Inflammatory macrophage treated with lipopolysaccharide for 1 hour (primary cell): ENCODE results near the gene UBE3C.
A peak's percentile ranks its signal among the peaks of the same experiment; 100 is the strongest.
"Not testable (repeated sequence)": the region's sequence is repeated elsewhere in the genome, so short reads cannot be mapped to it uniquely, and the experiment has no call there.

Experiments used
- DNase-seq, 2 donors: peaks; one replicate each; pipeline ENCODE4 v3.0.0-alpha.2; 2020 to 2022

Gene UBE3C

DNA sequence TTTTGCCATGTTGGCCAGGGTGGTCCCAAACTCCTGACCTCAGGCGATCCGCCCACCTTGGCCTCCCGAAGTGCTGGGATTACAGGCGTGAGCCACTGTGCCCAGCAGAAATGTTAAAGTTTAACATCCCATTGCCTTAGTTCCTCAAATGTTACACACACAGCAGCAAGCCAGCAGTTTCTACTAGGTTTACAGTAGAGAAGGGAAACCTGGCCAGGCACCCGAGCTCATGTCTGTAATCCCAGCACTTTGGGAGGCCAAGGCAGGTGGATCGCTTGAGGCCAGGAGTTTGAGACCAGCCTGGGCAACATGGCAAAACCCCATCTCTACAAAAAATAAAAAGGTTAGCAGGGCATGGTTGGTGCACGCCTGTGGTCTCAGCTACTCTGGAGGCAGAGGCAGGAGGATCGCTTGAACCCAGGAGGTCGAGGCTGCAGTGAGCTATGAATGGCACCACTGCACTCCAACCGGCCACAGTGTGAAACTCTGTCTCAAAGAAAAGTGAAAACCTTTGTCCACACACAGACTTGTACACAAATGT is 135.4 kb downstream of the UBE3C start:
- peak; percentile 35 to 72 for DNase-seq

DNA sequence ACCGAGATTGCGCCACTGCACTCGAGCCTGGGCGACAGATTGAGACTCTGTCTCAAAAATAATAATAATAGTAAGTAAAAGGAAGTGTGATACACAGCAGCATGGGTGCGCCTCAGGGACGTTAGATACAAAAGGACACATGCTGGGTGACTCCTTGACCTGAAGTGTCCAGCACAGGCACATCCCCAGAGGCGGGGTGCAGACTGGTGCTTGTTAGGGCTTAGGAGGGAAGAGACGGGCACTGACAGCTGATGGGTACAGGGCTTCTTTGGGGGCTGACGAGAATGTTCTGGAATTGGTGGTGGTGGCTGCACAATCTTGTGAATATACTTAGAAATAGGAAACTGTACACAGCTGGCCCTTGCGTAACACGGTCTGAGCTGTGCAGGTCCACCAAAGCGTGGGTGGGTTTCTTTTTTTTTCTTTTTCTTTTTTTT is 136.3 kb downstream of the UBE3C start:
- peak; percentile 69 for DNase-seq

DNA sequence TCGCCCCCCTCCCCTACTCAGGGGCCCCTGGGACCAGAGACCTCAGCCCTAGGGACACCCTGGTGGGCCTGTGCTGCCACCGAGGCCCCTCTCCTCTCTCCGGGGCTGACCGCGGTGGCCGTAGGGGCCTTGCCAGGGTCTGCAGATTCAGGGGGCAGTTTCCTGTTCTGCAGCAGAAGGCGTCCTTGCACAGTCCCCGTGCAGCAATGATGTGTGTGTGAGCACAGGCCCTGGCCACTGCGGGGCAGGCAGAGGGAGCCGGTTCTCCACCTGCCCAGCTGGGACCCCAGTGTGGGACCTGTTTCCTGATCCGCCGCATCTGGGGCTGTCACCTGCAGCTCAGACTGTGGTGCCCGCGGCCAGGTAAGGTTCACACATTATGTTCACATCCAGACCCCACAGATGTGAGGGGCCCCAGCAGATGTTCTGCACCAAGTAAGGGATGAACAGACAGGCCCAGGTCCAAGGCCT is 137.4 kb downstream of the UBE3C start:
- no peak for DNase-seq

DNA sequence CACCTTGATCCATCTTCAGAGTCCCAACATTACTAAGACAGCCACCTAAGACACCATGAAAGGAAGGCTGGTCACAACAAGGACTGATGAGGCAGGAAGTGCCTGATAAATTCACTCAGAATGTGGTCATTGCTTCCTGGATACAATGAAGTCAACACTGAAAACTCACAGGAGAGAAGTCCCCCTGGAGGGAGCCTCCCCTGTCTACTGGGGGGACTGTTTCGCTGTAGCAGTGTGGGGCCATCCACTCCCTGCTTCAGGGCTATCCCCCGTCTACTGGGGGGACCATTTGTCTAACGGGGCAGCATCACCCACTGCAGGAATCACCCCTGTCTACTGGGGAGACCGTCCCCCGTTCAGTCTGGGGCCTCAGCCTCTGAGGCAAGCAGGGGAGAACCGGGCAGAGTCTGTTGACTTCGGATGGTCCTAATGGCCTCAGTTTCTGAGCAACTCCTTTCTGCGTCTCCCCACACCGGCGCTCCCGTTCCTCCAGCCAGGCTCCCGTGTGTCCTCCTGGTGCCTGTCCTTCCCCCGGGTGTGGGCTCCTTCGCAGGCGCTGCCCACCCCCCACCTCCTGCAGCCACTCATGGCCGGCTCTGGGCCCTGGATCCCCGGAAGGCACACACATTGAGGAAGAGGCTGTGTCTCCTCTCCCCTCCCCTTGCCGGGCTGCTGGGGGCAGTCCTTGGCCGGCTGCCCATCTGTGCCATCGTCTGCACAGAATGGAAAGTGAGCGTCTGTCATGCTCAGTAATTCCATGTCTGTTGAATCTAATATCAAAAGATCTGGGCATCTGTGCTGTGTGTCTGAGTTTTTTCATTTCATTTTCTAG is 138.2 kb downstream of the UBE3C start:
- DNase-seq, result peak; percentile 24 to 37

DNA sequence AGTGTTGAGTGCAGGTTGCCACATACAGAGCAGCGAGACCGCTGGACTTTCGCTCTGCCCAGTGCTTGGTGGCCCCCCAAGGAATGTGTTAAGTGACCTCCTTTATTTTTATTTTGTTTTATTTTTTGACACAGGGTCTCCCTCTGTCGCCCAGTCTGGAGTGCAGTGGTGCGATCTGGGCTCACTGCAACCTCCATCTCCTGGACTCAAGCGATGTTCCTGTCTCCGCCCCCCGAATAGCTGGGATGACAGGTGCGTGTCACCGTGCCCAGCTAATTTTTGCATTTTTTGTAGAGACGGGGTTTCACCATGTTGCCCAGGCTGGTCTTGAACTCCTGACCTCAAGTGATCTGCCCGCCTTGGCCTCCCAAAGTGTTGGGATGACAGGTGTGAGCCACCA is 138.8 kb downstream of the UBE3C start:
- not testable (repeated sequence) for DNase-seq

DNA sequence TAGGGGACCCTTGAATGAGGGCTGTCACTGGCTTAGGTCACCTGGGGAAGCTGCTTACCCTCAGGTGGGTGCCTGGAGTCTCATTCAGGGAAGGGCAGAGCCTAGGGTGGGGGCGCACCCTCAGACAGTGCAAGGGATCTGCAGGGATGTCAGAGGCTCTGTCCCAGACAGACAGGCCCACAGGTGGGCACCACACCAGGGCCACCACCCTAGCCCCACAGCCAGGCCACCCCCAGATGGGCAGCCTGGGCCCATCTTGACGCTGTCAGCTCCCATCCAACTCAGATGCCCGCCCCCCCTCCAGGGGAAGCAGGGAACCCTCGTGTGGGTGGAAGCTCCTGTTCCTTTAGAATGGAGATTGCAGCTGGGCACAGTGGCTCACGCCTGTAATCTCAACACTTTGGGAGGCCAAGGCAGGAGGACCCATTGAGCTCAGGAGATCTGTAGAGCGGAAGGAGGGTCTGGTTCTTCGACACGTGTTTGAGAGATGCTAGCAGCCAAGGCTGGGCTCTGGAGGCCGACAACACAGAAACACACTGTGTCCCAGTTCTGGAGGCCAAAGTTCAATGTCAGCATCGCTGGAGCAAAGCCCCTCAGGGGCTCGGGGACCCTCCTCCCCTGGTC is 139.6 kb downstream of the UBE3C start:
- DNase-seq, result no peak

DNA sequence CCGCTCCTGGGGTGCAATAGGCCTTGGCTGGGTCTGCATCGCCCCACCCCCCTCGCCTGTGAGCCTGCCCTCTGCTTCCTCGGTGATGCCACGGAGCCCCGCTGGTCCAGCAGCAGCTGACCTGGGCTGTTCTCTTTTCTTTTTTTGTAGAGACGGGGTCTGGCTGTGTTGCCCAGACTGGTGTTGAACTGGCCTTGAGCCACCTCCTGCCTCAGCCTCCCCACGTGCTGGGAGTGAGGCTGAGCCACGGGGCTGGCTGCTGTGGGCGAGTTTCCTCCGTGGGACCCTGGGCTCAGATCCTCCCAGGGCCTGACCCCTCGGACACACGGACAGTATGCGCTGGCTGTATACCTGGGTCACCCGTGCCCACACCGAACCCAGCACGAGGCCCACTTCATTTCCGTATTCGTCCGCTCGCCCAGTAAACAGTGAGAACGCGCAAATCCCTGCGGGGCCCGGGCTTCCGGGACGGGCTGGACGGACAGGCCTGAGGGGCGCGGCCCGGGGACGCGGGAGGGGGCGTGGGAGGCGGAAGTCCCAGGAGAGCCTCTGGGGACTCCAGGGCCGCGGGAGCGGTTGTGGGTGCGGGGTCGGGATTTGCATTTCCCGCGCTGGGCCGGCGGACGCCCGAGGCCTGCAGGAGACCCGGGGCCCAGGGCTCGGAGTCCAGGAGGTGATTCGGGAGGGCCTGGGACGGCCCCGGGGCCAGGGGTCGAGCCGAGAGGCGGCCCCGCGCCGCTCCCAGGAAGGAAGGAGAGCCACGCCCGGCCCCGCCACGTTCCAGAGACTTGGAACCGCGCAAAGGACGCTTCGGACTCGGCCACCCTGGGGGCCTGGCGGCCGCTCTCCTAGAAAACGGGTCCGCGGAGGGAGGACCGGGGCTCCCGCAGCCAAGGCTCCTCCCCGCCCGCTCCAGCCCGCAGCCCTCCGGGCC is 140.3 kb downstream of the UBE3C start:
- DNase-seq, result peak; percentile 54 to 61

DNA sequence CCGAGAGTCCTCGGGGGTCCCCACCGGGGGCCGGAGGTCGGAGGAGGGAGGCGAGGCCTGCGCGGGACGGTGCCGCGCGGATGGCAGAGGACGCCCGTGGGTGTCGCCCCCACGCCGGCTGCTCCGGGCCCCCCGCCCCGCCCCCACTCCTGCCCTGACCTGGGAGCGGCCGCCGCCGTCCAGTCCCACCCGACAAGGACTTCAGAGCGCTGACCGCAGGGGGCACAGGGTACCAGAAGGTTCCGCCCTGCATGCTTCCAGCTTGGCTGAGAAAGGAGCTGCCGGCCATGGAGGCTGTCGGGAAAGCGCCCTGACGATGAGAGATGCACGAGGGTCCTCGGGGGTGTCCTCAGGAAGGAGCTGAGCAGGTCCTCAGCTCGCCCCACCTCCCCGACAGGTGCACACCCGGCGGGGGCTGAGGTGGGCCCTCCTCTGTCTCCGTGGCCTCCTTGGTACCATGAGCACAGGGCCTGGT is 141.1 kb downstream of the UBE3C start:
- no peak for DNase-seq

DNA sequence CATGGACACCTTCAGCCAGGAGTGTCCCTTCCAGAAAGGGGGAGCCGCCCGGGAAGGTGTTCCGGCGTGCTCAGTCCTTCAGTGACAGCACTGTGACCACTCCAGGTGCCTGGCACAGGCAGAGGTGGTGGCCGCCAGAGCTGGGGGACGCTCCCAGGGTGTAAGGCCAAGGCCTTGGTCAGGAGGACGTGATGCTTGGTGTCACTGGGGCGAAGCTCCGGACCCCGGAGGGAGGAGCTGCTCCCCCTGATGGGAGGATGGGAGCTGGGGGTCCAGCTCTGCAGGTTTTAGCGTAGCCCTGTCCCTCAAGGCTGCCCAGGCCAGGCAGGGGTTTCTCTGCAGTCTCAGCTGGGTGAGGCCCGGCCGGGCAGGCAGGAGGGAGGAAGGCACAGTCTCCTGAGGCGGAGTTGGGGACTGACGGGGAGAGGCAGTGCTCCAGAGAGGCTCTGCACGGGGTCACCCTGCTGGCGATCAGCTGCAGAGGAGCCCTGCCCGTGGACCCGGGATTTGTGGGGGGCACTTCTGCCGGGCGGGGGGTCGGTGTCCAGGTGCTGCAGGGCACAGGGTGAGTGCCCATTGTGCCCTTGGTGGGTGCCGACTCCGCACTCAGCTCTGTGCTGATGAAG is 141.6 kb downstream of the UBE3C start:
- DNase-seq, result no peak

DNA sequence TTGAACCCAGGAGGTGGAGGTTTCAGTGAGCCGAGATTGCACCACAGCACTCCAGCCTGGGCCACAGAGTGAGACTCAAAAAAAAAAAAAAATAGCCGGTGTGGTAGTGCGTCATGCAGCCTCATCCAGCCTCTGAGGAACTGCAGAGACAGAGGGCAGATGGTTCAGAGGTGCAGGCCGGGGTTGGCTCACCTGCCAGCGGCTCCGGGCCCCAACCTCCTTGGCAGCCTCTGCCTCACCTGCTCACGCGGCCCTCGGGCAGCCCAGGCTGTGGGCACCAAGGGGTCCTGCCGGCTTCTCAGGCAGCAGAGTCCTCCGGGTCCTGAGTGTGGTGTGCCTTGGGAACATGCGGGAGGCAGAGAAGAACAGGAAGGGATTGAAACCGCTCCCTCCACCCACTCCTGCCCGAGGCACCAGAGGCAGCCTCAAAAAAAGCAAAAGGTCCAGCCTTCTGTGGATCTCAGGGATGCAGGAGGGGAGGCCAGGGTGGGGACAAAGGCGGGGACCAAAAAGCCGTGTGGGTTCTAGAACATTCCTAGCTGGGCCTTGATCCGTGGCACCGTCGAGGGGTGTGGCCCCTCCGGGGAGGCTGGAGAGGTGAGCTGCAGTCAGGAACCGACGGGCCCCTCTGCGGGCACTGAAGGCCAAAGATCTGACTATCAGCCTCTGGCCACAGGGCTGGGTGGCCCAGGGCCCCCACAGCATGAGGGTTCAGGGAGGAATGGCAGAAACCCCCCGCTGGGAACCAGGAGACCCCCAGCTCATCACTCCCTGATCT is 142.7 kb downstream of the UBE3C start:
- no peak for DNase-seq

DNA sequence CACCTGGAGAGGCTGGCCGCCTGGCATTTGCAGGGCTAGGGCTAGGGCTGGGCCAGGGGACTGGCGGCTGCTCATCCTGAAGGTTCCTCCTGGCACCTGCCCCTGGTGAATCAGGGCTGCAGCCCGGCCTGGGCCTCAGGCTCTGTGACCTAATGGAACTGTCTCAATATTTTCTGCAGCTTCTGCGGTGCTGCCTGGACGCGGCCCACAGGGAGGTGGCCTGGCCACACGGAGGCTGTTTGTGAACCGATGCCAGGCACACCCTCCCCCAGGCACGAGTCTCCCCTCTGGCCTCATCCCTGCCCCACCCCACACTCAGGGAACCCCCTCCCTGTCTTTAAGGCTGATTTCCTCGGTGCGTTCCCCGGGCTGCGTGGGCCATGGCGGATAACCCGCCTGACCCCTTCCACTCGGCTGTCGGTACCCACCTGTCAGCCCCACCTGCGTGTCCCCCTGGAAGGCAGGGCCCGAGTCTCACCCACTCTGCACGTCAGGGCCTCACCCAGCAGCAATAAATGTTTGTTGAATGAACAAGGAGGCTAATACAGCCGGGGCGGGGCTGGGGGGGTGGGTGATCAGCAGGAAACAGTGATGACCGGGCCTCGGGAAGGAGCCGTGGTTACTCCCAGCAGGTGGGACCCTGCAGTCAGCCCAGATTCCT is 143.5 kb downstream of the UBE3C start:
- DNase-seq, result no peak

DNA sequence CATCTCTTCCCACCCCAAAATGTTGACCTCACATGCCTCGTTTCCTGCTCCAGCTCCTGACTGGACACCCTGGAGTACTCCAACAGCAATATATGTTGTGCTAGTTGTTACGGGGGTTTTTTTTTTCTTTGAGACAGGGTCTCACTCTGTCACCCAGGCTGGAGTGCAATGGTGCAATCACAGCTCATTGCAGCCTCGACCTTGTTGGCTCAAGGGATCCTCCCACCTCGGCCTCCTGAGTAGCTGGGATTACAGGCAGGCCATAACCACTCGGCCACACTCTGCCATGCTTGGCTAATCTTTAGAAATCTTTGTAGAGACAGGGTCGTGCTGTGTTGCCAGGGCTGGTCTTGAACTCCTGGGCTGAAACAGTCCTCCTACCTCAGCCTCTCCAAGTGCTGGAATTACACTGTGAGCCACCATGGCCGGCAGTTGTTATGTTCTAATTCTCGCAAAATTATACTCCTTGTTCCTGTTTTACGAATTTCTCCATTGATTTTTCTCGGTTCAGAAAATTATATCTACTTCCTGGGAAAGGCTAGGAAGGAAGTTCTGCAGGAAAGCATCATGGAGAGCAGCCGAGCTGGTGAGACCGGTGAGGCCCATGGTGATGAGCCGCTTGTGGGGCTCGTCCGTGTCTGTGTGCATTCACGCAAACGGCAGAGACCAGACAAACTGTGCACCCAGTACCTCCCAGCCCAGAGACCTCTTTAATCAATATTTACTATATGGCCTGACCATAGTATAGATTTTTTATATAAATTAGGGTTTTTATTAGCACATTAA is 145.7 kb downstream of the UBE3C start:
- DNase-seq, result no peak

DNA sequence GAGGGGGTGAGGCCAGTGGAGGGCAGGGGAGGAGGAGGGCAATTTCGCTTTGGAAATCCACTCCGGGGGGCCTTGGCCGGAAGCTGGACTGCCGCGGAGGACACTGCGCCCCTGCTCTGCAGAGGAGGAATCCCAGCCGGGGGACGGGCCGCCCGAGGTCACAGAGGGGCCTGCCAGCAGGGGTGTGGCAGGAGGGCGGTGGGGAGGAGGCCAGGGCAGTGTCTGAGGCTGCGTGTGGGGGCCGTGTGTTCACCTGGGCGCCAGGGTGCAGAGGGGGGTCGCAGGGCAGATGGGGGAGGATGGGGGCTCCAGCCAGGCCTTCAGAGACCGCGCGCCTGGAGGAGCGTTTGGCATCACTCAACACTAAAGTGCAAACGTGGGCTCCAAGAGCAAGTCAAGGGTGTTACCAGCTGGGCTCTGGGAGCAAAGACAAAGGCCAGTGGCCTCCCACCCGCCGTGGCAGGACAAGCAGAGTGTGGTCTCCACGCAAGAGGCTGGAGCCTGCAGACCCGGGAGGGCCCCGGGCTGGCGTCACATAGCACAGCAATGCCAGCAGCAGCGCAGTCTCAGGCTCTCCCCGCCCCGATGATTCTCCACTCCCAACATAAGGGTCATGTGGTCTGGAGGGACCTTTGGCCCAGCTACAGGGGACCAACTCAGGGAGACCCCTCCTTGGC is 152.8 kb downstream of the UBE3C start:
- DNase-seq, result no peak

DNA sequence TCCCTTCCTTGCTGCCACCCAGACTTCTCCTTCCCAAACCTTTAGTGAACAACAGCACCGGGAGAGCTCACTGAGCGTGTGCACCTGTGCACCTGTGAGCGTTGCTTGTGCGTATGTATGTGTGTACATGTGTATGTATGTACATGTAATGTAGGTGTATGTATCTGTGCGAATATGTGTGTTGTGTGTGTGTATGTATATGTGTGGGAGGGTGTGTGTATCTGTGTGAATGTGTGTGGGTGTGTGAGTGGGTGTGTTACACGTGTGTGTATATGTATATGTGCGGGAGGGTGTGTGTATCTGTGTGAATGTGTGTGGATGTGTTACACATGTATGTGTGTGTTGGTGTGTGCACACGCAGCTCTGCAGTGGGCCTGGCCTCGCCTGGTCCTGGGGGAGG is 153.5 kb downstream of the UBE3C start:
- no peak for DNase-seq

DNA sequence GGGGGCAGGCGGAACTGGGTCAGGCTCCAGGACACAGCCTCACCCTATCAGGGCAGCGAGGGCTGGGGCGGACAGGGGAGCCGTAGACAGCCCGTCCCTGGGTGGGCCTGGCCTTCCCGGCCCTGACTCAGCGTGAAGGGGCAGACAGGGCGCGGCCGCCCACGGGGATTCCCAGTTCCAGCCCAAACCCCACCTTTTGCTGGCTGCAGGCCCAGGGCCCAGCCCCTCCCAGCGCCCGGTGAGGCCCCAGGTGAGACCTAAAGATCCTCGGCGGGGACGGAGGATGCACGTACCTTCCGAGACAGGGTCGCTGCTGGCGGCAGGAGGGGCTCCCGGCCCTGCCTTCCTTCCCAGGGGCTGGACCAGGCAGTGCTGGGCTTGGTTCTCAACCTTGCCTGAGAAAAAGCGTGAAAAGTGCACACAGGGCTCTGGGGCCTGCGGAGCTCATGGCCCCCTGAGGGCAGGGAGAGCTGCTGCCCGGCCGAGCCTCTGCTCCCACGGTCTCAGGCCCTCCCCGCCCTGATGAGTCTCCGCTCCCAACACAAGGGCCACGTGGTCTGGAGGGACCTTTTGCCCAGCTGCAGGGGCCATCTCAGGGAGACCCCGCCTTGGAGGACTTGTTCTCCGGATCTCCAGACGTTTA is 154.2 kb downstream of the UBE3C start:
- no peak for DNase-seq

DNA sequence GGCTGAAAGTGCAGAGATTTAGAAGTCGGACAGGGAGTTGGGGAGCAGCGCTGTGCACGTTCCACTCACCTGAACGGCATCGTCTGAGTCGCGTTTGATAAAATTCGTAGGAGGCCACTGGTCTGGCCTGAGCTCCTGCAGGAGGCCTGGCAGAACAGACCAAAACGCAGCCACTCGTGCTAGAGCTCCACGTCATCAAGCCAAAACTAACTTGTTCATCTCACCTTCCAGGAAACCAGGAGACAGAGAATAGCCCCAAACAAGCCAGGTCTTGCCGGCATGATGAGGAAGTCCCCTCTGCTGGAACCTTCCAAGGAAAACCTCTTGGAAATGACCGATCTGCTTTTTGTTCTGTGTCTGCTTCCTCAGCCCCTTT is 154.7 kb downstream of the UBE3C start:
- no peak for DNase-seq

DNA sequence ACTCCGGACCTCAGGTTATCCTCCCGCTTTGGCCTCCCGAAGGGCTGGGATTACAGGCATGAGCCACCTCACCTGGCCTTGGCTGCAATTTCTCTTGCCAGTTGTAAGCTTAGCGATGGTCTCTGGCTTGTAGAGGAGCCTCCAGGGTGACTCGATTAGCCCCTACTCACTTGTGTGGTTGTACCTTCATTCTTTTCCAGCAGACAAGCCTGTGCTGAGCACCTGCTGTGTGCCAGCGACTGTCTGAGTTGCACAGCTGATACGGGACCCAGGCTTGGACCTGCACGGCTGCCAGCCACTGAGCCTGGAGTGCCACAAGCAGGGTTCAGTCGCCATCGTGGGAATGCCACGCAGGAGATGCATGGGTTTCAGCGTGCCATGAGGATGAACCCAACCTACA is 156.0 kb downstream of the UBE3C start:
- no peak for DNase-seq

DNA sequence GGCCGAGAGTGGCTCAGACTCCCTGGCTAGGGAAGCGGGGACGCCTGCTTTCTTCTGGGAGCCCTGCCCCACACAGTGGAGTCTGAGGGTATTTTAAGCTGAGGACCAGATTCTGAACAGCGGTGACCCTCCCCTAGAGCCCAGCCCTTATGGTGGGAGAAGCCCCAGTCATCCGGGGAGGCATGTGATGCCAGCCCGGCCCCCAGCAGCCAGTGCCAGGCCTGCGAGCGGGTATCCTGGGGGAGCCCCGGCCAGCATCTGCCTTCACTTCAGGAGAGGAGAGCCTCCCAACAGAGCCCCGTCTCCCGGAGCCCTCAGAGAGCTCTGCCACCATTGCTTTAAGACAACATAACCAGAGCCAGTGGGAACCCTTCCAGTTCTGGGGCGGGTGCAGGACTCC is 156.6 kb downstream of the UBE3C start:
- DNase-seq, result no peak

DNA sequence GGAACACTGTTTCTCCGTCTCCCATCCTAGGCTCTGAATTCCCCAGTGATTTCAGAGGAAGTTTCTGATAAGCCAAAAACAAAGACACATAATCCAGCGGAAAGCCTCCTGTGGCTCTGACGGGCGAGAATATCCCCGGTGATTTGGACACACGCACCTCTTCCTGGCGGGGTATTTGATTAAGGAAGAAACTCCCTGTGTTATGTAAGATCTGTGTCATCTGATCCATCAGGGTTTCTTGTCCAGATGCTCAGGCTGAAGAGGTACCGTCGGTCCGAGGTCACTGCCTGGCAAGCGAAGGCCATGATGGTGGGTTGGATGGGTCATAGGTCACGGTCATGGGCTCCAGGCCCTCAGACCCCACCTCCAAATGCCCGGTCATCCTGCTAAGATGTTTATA is 158.5 kb downstream of the UBE3C start:
- peak in 1 of 2 donors; percentile 43 for DNase-seq
